Stimulated activated naive CD8-positive, alpha-beta T cell treated with anti-CD3 and anti-CD28 coated beads, Interleukin-15, Interleukin-2, amounts not matched to agents 100 ng/mL and 50 ng/mL, for 24 hours (primary cell): ENCODE measurements around the gene PGK1.
"Not testable (repeated sequence)": the region's sequence is repeated elsewhere in the genome, so short reads cannot be mapped to it uniquely, and the experiment has no call there.

Experiments
- H3K27ac Mint-ChIP-seq: one replicate; pipeline ENCODE4 v1.8.0; 2021; ENCODE audit warnings: mild to moderate bottlenecking, mixed read lengths
- H3K27me3 Mint-ChIP-seq: one replicate; pipeline ENCODE4 v1.8.0; 2021; ENCODE audit warnings: mixed read lengths
- H3K36me3 Mint-ChIP-seq: one replicate; pipeline ENCODE4 v1.8.0; 2021; ENCODE audit warnings: low read depth, mixed read lengths
- H3K4me1 Mint-ChIP-seq: one replicate; pipeline ENCODE4 v1.8.0; 2021; ENCODE audit warnings: low read depth, mixed read lengths
- H3K4me3 Mint-ChIP-seq: one replicate; pipeline ENCODE4 v1.8.0; 2021; ENCODE audit warnings: mild to moderate bottlenecking, mixed read lengths
- H3K9me3 Mint-ChIP-seq: one replicate; pipeline ENCODE4 v1.8.0; 2021; ENCODE audit warnings: mixed read lengths

Gene PGK1

GRCh38 chrX:78103623-78104446 lies at the start of gene PGK1:
Gene PGK1, plus strand, starts transcription at chrX:78104248. Its CDS starts 93 bp downstream, at chrX:78104341.
- no peaks in the 10 kb centered on the region for H3K27me3 Mint-ChIP-seq
- H3K4me1 Mint-ChIP-seq = peaks cover 42% of the 10 kb centered on the region
- peak within 1 kb of the TSS; percentile 85 for H3K27ac Mint-ChIP-seq
- H3K4me3 Mint-ChIP-seq = peak within 1 kb of the TSS; percentile 96
- peaks cover 40% of the 10 kb centered on the region for H3K36me3 Mint-ChIP-seq
- H3K9me3 Mint-ChIP-seq = no peaks in the 10 kb centered on the region

DNA sequence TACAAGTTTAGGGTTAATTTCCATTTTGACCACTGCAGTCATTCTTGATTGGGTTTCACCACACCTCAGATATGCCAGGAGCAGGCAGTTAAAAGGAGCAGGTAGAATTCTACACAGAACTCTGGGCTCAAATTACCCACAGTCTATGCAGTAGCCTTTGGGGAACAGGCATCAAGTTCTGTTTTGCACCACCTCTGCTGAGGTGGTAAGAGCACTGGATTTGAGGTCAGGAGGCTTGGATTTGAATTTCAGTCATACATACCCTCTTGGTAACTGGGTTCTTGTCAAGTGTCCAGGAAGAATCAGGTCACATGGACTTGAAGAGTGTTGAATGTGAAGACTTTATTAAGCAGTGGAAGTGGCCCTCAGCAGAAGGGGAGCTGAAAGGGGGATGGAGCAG lies 40.4 kb upstream of the PGK1 start:
- Mint-ChIP-seq H3K27me3 (no peaks in the 10 kb centered on the region), H3K36me3 (no peaks in the 10 kb centered on the region), H3K4me1 (peaks cover 19% of the 10 kb centered on the region), H3K4me3 (no peak overlapping the region), H3K27ac (no peak overlapping the region), H3K9me3 (no peaks in the 10 kb centered on the region)

DNA sequence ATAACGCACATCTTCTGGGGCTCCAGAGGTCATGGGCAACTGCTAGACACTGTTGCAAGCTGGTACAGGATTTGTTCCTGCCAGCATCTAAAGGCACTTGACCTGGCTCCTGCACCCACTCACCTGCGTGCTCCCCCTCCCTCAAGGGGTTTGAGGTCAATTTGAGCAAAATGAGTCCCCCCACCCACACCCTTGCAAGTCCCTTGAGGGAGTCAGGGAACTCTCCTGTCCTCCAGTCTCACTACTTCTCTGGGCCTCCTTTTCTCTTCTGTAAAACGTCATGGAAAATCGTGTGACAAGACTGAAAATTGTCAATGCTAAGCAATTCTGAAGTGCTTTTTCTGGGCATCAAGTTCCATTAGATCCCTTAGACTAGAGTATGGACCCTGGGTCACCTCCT lies 39.9 kb upstream of the PGK1 start:
- Mint-ChIP-seq H3K27me3 (no peaks in the 10 kb centered on the region), H3K4me3 (no peak overlapping the region), H3K36me3 (no peaks in the 10 kb centered on the region), H3K9me3 (no peaks in the 10 kb centered on the region), H3K4me1 (peaks cover 19% of the 10 kb centered on the region), H3K27ac (no peak overlapping the region)

DNA sequence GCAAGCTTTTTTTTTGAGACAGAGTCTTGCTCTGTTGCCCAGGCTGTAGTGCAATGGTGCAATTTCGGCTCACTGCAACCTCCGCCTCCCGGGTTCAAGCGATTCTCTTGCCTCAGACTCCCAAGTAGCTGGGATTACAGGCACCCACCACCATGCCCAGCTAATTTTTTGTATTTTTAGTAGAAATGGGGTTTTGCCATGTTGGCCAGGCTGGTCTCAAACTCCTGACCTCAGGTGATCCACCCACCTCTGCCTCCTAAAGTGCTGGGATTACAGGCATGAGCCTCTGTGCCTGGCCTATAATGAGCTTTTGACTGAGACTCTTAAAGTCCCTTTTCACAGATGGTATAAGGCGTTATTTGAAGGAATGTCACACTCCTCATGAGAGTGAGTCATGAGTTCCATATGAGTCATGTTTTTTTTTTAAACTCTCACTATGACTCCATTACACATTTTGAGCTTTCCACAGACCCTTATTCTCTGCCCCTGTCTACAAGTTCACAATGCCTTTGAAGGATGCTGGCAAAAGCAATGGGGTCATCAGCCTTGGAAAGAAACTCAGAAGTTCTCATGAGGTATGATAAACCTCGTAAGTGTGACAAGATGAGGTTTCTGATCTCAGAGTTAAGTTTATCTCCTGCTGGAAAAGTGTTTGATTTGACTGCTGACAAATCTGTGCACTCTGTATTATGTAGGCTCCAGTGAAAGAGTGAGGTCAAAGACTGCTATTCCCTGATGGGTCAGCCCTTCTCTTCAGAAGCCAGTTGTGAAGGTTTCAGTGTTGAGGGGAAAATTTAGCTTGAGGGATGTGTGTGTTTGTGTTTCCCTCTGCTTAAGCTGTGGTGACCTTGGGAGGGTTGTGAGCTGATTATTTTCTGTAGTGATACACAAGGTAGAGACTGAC lies 39.1 kb upstream of the PGK1 start:
- peak overlapping the region; percentile 92 for H3K27ac Mint-ChIP-seq
- not testable (repeated sequence) for H3K9me3 Mint-ChIP-seq, H3K36me3 Mint-ChIP-seq, H3K27me3 Mint-ChIP-seq, H3K4me3 Mint-ChIP-seq
- H3K4me1 Mint-ChIP-seq = peaks cover 19% of the 10 kb centered on the region

- H3K36me3 Mint-ChIP-seq = no peaks in the 10 kb centered on the region
- H3K9me3 Mint-ChIP-seq = no peaks in the 10 kb centered on the region
- peak overlapping the region; percentile 26 for H3K27ac Mint-ChIP-seq
- H3K27me3 Mint-ChIP-seq = no peaks in the 10 kb centered on the region
- peaks cover 19% of the 10 kb centered on the region for H3K4me1 Mint-ChIP-seq
- H3K4me3 Mint-ChIP-seq = no peak overlapping the region
Observed at GRCh38 chrX:78066110-78066509, 37.9 kb upstream of the PGK1 start.

GRCh38 chrX:78071331-78071730 lies 32.7 kb upstream of the PGK1 start:
- Mint-ChIP-seq H3K27ac (no peak overlapping the region), H3K4me1 (peaks cover 19% of the 10 kb centered on the region), H3K9me3 (peaks cover 8% of the 10 kb centered on the region), H3K27me3 (no peaks in the 10 kb centered on the region), H3K36me3 (peaks cover 7% of the 10 kb centered on the region), H3K4me3 (no peak overlapping the region)

- peaks cover 19% of the 10 kb centered on the region for H3K4me1 Mint-ChIP-seq
- H3K27ac Mint-ChIP-seq = peak overlapping the region; percentile 26
- H3K4me3 Mint-ChIP-seq = peak overlapping the region; percentile 63
- H3K27me3 Mint-ChIP-seq, H3K36me3 Mint-ChIP-seq, H3K9me3 Mint-ChIP-seq: not testable (repeated sequence)
Observed at GRCh38 chrX:78073147-78074077, 30.6 kb upstream of the PGK1 start.

GRCh38 chrX:78074088-78074487 lies 30.0 kb upstream of the PGK1 start:
- Mint-ChIP-seq H3K4me3 (no peak overlapping the region), H3K27me3 (no peaks in the 10 kb centered on the region), H3K36me3 (peaks cover 7% of the 10 kb centered on the region), H3K9me3 (peaks cover 8% of the 10 kb centered on the region), H3K4me1 (peaks cover 19% of the 10 kb centered on the region), H3K27ac (no peak overlapping the region)

DNA sequence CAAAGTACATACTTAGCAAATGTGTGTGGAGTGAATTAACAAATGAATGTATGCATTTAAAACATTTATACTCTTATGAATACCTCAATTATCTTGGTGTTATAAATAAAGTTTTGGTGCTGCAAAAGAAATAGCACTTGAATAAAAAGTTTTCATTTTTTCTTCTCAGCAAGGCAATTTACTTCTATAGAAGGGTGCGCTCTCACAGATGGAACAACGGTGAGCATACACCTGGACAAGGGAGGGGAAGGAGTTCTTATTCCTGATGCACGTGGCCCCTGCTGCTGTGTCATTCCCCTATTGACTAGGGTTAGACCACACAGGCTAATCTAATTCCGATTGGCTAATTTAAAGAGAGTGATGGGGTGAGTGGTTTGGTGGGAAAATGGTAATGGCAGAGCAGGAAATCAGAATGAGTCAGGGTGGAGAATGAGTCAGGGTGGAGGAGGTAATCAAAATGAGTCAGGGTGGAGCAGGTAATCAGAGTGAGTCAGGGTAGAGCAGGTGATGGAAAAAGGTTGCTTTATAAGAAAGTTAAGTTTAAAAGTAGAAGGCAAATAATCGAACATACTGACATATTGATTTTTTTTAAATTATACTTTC lies 28.2 kb upstream of the PGK1 start:
- Mint-ChIP-seq H3K27ac (peak overlapping the region; percentile 77), H3K4me3 (no peak overlapping the region), H3K9me3 (peaks cover 8% of the 10 kb centered on the region), H3K4me1 (peaks cover 19% of the 10 kb centered on the region), H3K27me3 (no peaks in the 10 kb centered on the region), H3K36me3 (peaks cover 7% of the 10 kb centered on the region)

DNA sequence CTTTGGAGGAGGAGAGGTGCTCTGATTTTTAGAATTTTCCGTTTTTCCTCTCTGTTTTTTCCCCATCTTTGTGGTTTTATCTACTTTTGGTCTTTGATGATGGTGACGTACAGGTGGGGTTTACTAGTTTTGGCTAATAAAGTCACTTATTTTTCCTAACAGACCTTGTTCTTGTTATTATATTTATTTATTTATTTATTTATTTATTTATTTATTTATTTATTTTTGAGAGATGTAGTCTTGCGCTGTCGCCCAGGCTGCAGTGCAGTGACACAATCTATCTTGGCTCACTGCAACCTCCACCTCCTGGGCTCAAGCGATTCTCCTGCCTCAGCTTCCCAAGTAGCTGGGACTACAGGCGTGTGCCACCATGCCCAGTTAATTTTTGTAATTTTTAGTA lies 22.6 kb upstream of the PGK1 start:
- H3K36me3 Mint-ChIP-seq, H3K27ac Mint-ChIP-seq, H3K9me3 Mint-ChIP-seq, H3K27me3 Mint-ChIP-seq, H3K4me3 Mint-ChIP-seq, H3K4me1 Mint-ChIP-seq: not testable (repeated sequence)

DNA sequence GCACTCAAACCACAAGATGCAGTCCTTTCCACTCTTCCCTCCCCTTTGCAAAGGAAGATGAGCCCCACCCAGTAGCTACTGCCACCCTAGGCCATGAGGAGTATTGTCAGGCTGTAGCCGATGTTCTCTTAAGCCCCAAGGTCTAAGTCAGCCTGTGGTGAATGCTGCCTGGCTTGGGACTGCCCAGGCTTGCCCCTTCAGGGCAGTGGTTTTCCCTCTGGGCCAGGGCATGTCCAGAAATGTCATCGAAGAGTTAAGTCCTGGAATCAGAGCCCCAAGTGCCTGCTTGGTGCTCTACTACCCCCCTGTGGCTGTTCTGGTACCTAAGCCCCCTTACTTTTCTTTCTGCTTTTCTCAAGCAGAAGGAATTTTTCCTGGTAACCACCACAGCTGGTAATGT lies 11.8 kb upstream of the PGK1 start:
- H3K9me3 Mint-ChIP-seq = peaks cover 4% of the 10 kb centered on the region
- H3K4me3 Mint-ChIP-seq = no peak overlapping the region
- H3K4me1 Mint-ChIP-seq = no peaks in the 10 kb centered on the region
- H3K36me3 Mint-ChIP-seq = no peaks in the 10 kb centered on the region
- no peak overlapping the region for H3K27ac Mint-ChIP-seq
- no peaks in the 10 kb centered on the region for H3K27me3 Mint-ChIP-seq

DNA sequence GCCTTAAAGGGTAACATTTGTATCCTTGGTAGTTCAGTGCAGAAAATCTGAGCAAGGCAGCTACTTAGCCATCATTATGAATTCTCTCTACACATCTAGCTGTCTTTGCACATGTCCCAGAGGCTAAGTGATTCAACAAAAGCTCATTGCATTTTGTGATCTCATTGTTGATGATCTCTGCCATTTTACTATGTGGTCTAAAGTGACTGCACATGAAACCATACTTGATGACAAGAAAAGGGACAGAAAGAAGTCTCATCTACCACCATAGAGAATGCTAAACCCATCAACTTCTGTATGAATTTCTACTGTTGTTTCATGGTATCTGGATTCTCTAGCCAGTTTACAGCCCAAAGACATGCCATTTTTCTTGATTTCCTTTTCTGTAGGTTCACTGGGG lies 5.9 kb upstream of the PGK1 start:
- Mint-ChIP-seq H3K36me3 (no peaks in the 10 kb centered on the region), H3K4me3 (no peak overlapping the region), H3K4me1 (peaks cover 13% of the 10 kb centered on the region), H3K27me3 (no peaks in the 10 kb centered on the region), H3K27ac (no peak overlapping the region), H3K9me3 (no peaks in the 10 kb centered on the region)

DNA sequence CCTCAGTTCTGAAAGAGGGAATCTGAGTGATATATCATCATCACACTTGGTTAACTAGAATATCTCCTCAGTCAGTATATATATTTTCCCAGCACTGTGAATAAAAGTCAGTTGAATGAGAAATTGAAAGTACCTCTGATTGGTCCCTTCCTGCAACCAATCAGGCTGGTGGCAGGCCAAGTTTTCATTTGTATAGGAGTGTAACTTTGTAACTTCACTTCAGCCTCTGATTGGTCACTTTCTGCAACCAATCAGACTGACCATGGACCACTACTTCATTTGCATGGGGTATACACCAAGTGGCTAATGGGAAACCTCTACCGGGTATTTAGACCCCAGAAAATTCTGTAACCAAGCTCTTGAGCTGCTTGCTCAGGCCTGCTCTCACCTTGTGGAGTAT lies 2.0 kb upstream of the PGK1 start:
- H3K27ac Mint-ChIP-seq = no peak overlapping the region
- H3K27me3 Mint-ChIP-seq = no peaks in the 10 kb centered on the region
- no peaks in the 10 kb centered on the region for H3K9me3 Mint-ChIP-seq
- peaks cover 25% of the 10 kb centered on the region for H3K4me1 Mint-ChIP-seq
- H3K4me3 Mint-ChIP-seq = no peak overlapping the region
- peaks cover 24% of the 10 kb centered on the region for H3K36me3 Mint-ChIP-seq

DNA sequence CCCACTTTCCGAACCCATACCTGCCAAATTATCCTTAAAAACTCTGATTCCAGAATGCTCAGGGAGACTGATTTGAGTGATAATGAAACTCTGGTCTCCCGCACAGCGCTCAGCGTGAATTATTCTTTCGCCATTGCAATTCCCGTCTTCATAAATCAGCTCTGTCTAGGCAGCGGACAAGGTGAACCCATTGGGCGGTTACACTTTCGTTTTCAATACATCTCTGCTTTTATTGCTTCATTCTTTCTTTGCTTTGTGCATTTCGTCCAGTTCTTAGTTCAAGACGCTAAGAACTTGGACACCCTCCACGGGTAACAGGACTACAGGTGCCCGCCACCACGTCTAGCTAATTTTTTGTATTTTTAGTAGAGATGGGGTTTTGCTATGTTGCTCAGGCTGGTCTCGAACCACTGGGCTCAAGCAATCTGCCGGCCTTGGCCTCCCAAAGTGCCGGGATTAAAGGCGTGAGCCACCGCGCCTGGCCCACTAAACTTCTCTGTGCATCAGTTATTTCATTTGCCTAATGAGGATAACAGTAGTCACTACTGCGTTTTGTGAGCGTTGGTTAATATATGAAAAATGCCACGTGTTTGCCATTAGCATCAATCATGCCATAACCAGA lies 936 bp upstream of the PGK1 start:
- Mint-ChIP-seq H3K27ac (peak overlapping the region; percentile 85), H3K36me3 (peaks cover 33% of the 10 kb centered on the region), H3K27me3 (no peaks in the 10 kb centered on the region), H3K9me3 (no peaks in the 10 kb centered on the region), H3K4me3 (peak overlapping the region; percentile 96), H3K4me1 (peaks cover 35% of the 10 kb centered on the region)
